CD4-positive, alpha-beta T cell treated with Interleukin-2 at 100 ng/mL for 4 hours (primary cell): Measurements from ENCODE around the gene TOP3A.
"Not testable (repeated sequence)": the region's sequence is repeated elsewhere in the genome, so short reads cannot be mapped to it uniquely, and the experiment has no call there.

Source experiments
- DNase-seq: peaks from one replicate; pipeline ENCODE4 v3.0.0-alpha.2; 2020; ENCODE audit warnings: low spot score

Gene TOP3A, protein sequence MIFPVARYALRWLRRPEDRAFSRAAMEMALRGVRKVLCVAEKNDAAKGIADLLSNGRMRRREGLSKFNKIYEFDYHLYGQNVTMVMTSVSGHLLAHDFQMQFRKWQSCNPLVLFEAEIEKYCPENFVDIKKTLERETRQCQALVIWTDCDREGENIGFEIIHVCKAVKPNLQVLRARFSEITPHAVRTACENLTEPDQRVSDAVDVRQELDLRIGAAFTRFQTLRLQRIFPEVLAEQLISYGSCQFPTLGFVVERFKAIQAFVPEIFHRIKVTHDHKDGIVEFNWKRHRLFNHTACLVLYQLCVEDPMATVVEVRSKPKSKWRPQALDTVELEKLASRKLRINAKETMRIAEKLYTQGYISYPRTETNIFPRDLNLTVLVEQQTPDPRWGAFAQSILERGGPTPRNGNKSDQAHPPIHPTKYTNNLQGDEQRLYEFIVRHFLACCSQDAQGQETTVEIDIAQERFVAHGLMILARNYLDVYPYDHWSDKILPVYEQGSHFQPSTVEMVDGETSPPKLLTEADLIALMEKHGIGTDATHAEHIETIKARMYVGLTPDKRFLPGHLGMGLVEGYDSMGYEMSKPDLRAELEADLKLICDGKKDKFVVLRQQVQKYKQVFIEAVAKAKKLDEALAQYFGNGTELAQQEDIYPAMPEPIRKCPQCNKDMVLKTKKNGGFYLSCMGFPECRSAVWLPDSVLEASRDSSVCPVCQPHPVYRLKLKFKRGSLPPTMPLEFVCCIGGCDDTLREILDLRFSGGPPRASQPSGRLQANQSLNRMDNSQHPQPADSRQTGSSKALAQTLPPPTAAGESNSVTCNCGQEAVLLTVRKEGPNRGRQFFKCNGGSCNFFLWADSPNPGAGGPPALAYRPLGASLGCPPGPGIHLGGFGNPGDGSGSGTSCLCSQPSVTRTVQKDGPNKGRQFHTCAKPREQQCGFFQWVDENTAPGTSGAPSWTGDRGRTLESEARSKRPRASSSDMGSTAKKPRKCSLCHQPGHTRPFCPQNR

DNA sequence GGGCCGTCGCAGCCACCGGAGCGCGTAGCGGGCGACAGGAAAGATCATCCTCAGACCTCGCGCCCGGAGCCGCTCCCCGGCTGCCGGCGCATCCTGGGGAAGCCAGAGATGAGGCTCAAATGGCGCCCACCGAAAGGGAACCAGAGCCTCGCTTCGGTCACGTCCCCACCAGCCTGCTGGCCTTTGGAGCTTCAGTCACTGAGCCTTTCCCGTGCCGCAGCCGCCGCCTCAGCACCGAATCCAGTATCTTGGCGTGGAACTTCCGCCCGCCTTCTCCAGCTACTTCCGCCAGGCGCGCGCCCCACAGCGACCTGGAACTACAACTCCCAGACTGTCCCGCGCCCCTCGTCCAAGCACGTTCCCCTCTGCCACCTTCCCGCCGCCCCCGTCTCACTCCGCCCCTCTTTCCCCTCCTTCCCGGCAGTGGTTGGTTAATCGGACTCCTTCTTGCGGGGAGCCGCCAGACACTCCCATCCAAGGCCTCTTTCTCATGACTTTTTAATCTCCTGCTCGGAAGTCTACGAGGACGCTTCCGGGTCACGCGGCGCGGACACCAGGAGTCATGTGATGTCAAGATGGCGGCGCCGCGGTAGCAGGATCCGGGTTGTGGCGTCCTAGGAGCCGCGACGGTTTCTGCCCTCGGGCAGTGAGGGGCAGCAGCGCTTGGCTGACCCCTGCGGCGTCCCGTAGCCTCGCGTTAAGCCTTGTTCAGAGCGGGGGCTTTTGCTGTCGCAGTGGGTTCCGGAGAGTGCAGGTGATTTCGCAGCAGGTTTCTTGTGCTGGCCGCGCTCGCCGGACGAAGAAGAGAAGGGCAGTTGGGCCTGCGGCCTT, at the start of gene TOP3A, which contains the start of gene SMCR8:
TSS of gene TOP3A (minus strand) at position 264 of the 831 bp plus-strand sequence. CDS start at position 48, 216 bp downstream.
TSS of gene SMCR8 (plus strand) at position 563 of the 831 bp plus-strand sequence. CDS start 497 bp downstream, outside the sequence.
- peak; percentile 97 for DNase-seq

DNA sequence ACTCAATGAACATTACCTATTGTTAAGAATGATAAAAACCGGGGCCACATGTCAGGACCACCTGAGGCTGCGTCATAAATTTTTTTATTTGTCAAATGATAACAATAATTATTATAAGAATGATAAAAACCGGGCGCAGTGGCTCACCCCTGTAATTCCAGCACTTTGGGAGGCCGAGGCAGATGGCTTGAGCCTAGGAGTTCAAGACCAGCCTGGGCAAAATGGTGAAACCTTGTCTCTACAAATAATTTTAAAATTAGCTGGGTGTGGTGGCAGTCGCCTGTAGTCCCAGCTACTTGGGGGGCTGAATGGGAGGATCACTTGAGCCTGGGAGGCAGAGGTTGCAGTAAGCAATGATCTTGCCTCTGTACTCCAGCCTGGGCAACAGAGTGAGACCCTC, 49.4 kb upstream of the TOP3A start:
- DNase-seq, result no peak

DNA sequence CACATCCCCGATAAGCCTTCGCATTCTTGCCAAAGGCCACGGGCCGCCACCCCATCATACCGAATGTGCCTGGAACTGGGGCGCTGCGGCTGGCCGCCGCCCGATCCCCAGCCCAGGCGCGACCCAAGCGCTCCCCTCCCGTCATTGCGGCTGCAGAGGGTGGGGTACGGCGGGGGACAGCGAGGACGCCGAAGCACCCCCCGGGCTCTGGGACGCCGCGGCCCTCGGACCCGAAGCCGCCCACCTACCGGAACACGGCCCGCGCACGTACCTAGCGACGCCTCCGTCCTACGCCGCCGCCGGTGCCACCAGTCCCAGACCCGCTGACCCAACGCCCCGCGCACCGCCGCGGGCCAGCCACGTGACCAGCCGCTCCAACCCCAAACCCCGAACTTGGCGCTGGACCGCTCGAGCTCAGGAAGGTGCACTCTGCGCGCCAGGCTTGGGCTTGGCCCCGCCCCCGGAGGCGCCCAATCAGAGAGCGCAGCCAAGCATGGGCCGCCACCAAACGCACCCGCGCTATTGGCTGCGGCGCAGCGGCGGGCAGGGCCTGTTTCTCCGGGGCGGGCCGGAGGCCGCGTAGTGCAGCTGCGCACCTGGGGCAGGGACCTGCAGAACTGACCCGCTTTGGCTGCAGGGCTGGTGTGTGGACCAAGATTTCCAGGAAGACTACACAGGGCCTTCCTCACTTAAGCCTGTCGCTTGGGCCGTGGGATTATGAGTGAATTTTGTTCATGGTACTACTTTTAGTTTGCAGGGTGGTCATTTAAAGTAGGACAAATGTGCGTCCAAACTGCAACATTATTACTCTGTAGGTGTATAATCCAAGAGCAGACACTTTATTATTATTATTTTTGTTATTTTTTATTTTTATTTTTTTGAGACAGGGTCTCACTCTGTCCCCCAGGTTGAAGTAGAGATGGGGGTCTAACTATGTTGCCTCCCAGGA, 48.6 kb upstream of the TOP3A start, which contains the start of gene SHMT1:
TSS of gene SHMT1 (minus strand) at position 450 of the 949 bp plus-strand sequence. CDS start 7,569 bp downstream, outside the sequence.
- DNase-seq, result peak; percentile 90

DNA sequence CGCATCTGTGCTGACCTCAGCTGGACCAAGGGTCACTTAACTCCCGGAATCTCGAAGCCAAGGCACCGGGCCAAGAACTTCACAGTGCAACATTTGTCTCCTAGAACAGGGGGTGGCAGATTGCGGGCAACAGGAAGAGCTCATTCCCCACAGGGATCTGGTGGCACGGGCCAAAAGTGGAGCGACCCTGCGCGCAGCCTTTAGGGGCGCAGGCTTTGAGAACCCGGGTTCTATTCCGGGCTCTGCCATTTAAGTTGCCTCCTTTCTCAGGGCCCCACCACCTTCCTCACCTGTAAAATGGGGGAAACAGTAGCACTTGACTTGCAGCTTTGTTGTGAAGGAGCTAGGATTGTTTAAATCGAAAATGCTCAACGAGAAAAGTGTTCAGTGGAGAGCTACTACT, 47.9 kb upstream of the TOP3A start:
- peak; percentile 2 for DNase-seq

DNA sequence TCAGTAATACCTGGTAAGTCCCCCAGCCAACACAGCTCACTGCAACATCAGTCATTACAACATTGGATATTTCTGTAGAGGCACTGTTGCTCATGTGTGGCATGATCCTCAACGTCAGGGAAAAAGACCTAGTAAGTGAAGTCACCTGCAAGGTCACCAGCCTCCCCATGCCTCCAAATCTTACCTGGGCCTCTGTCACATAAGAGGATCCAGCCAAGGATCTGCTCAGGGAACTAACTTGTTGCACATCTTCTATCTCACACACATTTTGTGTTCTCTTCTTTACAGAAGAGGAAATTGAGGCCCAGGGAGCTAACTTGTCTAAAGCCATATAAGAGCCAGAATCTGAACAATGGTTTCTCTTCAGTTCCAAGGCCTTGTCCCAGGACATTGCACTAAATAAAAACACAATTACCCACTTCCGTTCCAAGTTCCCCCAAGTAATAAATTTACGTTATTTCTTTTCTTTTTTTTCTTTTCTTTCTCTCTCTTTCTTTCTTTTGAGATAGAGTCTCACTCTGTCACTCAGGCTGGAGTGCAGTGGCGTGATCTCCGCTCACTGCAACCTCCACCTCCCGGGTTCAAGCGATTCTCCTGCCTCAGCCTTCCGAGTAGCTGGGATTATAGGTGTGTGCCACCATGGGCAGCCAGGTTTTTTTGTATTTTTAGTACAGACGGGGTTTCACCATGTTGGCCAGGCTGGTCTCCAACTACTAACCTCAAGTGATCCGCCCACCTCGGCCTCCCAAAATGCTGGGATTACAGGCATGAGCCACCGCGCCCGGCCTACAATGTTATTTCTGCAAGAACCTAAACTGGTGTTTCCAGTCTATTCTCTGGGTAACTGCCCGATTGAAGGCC, 47.3 kb upstream of the TOP3A start:
- DNase-seq, result no peak

DNA sequence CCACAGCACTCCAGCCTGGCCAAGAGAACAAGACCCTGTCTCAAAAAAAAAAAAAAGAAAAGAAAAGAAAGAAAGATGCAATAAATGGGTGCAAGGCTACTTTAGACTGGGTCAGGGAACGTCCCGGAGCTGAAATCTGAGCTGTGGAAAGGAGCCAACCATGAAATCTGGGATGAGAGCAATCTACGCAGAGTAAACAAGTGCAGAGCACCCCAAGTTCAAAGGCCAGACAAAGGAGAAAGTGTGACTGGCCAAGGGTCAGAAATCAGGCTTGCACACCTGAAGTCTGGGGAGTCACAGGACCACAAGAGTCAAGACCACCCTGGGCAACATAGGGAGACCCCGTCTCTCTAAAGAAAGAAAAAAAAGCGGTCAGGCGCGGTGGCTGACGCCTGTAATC, 45.7 kb upstream of the TOP3A start:
- no peak for DNase-seq

DNA sequence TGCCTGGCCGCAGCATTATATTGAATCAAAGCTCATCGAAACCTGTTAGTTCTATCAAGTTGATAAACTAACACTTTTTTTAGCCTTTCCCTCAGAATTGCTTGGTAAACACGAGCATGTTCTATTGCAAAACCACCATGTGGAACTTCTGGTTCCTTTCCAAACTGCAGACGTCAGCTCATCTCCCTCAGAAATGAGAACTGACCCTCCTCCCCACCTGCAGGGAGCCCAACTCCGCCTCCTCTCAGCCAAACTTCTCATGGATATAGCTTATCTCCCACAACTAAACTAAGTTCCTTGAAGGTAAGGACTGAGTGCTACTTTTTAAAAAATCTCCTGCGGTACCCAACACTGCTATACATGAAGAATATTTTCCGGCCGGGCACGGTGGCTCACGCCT, 41.8 kb upstream of the TOP3A start:
- no peak for DNase-seq

DNA sequence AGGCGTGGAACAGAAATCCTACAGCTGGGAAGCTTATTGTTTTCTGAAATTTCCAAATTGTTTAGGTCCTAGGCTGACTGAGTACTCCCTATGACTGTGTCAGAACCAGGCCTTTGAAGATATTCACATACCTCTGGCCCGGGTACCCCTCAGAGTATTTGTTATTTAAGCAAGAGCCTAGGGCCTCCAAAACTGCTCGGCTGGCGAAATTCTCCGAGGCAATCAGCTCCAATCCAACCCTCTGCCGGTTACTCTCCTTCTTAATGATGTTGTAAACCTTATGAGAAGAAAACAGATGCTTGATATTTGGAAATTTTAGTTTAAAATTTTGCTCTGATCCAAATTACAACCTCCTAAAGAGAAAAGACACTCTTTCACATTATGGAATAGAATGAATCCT, 38.7 kb upstream of the TOP3A start:
- no peak for DNase-seq

DNA sequence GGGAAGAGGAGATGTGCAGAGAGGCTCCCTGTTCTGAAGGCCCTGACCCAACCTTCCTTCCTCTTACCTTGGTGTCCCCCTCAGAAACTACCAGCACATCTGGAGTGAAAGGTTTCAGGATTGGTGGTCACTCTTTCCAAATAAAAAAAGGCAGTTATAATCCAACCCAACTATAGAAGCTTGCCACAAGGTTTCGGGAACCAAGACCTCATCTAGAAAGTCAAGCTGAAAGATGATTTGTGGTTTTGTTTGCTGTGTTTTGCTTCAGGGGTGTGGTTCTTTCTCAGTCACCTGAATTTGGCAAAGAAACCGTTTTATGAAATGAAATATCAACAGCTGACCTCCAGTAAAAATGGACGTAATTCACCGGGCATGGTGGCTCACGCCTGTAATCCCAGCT, 29.2 kb upstream of the TOP3A start:
- DNase-seq, result no peak

DNA sequence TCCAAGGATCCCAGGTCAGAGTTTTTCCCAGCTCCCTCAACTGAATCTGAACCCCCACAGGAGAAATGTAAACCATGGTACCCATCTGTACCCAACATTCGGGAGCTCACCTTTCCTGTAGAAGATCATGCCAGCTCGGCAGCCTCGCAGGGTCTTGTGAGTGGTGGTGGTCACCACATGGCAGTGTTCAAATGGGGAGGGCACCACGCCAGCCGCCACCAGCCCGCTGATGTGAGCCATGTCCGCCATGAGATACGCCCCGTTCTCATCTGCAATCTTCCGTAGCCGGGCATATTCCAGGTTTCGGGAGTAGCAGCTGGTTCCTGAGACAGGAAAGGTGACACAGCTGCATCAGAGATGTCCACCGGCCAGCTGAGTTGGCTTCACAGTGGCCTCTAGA, 25.1 kb upstream of the TOP3A start:
- no peak for DNase-seq

DNA sequence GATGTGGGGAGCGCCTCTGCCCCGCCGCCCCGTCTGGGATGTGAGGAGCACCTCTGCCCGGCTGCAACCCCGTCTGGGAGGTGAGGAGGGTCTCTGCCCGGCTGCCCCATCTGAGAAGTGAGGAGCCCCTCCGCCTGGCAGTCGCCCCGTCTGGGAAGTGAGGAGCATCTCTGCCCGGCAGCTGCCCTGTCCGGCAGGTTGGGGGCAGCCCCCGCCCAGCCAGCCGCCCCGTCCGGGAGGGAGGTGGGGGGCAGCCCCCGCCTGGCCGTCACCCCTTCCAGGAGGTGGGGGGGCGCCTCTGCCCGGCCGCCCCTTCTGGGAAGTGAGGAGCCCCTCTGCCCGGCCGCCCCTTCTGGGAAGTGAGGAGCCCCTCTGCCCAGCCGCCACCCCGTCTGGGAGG, 23.4 kb upstream of the TOP3A start:
- DNase-seq, result not testable (repeated sequence)

DNA sequence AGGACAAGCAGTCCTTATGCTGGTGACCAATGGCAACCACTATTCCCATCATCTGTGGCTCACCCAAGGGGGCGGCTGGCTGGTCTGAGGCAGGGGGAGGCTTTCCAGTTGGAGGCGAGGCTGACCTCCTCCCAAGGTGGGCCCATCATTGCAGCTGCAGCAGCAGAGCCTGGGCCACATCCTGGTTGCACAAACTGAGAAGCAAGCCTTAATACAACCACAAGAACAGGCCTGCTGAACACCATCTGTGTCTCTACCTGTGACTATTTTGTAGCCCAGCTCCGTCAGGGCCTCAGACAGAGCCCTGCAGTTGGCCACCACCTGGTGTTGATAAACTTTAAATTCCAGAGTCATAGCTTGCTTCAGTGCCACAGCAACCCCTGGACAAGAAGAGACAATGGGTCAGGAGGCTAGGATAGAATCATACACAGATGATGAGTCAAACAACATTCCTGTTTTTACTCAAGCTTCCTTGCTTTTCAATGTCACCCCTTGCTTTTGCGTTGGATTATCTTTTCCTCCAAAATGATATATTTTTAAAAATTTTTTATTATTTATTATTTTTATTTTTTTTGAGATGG, 18.2 kb upstream of the TOP3A start:
- no peak for DNase-seq

DNA sequence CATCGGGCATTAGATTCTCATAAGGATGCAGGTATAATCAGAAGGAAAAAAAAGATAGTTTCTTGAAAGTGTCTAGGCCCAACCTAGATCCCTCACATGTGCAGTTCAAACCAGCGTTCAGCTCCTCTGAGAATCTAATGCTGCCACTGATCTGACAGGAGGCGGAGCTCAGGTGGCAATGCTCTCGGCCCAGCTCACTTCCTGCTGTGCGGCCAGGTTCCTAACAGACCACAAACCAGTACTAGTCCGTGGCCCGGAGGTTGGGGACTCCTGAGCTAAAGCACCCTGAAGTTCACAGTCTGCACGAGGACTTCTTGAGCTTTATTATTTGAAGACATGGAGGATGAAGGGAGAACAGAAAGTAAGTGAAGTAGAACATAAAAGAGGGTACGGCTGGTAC, 17.1 kb upstream of the TOP3A start:
- peak; percentile 22 for DNase-seq

DNA sequence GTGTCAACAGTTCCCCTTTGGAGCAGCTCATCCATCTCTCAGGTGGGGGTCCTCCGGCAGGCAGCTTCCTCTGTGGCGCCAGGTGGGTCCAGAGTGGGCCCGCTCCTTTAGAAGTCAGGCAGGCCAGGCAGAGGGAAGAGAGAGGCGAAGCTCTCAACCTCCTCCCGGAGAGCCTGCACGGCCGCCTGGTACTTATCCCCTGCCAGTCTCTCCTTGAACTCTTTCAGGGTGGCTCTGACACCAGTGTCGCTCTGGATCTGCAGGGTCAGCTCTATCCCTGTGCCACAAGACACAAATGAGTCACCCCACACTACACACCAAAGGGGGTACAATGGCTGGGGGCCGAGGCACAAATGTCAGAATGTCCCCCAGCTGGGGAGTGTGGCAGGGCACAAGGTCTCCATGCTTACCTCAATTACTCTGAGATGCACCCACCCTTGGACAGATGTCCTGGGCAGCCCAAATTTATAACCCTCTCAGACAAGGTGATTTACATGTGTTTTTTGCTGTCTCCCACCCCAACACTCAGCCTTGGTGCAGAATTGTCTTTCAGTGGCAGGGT, 13.9 kb upstream of the TOP3A start:
- DNase-seq, result no peak

DNA sequence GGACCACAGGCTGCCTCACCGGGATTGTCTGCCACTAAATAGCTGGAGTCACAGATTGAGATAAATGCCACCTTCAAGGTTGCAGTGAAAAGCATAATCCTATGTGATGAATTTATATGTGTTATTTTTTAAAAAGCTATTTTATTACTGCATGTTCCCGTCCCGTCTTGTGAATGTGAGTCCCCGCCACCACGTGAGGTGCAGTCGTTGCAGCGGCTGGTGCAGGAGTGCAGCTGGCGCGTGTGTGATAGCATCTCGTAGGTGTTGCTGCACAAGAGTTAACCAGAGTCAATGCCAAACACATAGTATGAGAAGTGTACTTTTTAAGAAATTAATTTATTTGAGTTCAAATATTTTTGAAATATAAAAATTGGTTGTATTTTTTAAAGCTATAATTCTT, 12.8 kb upstream of the TOP3A start:
- DNase-seq, result no peak

DNA sequence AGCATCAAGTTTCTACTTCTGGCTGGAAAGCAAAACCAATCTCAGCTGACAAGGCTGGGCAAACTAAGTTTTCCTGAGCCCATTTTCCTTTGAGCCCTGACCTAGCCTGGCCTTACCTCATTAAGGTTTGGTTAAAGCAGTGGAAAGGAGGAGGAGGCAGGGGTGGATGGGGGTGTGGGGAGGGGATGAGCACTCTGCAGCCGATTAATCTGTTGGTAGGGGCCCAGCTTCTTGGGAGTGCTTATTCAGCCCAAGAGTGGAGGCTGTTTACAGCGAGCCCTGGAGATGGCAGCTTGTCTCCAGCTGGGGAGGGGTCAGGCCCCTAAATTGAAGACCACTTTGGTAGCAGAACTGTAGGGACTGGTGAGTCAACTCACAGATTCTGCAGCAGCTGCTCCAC, 12.3 kb upstream of the TOP3A start:
- no peak for DNase-seq

DNA sequence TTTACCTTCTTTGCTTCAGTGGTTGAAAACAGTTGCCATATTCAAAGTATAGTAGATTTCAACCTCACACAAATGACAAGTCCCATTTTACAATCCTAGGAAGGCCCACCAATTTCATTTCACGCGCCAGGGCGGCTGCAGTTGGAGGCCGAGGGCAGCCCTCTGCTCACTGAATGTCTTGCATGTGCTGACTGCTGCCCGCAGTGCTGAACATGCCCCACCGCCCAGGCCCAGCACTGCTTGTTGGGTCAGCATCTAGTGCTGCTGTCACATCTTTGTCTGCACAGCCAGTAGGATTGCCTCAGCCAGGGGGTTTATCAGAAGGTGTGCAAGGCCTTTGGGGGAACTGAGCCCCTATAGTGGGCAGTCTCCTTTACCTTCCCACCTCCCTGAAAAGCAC, 11.8 kb upstream of the TOP3A start:
- no peak for DNase-seq

DNA sequence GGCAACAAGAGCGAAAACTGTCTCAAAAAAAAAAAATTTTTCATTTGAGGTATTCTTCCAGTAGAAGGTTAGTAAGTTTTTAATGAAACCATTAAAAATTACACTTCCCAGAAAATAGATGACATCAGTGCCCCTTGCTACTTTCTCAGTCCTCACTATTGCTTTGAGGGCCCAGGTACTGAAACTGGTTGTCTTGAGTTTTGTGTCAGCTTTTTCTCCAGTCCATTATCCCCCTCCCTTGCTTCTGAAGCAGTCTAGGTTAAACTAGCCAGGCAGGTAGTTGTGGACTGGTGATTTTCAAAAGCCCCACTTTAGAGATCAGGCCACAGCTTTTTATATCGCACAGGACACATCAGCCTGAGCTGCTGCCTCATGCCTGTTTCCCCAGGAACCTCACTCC, 11.2 kb upstream of the TOP3A start:
- no peak for DNase-seq
